T47D (cell line): Measurements from ENCODE around the gene POP4.
A peak's percentile ranks its signal among the peaks of the same experiment; 100 is the strongest.

Source experiments
- DNase-seq, 2 experiments: peaks; one replicate each; pipeline versions ENCODE4 v3.0.0 to v3.0.0-alpha.2; 2011 to 2012; ENCODE audit warnings: low read depth in 1 of 2, low spot score in 1 of 2
- JUND ChIP-seq: IDR thresholded peaks from 2 replicates; pipeline ENCODE4 v1.6.1; 2012; ENCODE audit warnings: low read depth
- in situ Hi-C: cut with HindIII; loops from 2 replicates; pipeline ENCODE4 v1.10.0; 2016; ENCODE audit warnings: low sequenced_read_pairs, low pct_unique_long_range_greater_than_20kb

POP4 gene

DNA sequence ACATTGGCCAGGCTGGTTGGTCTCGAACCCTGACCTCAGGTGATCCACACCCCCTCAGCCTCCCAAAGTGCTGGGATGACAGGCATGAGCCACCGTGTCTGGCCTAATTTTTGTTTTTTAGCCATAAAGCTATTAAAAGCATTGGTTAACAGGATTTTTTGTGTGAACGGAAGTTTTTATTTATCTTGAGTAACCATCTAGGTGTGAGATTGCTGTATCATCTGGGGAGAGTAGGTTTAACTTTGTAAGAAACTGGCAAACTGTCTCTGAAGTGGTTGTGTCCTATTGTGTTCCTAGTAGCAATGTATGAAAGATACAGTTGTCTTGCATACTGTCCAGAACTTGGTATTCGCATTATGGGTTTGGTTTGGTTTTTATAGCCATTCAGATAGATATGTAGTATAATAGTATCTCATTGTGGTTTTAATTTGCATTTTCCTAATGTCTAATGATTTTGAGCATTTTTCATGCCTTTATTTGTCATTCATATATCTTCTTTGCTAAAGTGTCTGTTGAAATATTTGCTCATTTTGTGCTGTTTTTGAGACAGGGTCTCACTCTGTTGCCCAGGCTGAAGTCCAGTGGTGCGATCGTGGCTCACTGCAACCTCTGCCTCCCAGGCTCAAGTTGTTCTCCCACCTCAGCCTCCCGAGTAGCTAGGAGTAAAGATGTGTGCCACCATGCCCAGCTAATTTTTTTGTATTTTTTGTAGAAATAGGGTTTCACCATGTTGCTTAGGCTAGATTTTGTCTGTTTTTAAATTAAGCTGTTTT lies 45.7 kb downstream of the POP4 start:
- in situ Hi-C loops = no loop called here
- TF ChIP-seq JUND = no peak
- DNase-seq = no peak

- TF ChIP-seq JUND = no peak
- DNase-seq = no peak
- in situ Hi-C loops = no loop called here
These were observed 47.3 kb downstream of the POP4 start for GRCh38 chr19:29653398-29653797.

- in situ Hi-C loops = no loop called here
- no peak for TF ChIP-seq JUND
These were observed 49.7 kb downstream of the POP4 start for GRCh38 chr19:29655648-29656335.

GRCh38 chr19:29658221-29658991 lies 52.3 kb downstream of the POP4 start:
- TF ChIP-seq JUND = no peak
- in situ Hi-C loops = no loop called here
- no peak for DNase-seq

More at GRCh38 chr19:29655648-29656335, 49.7 kb downstream of the POP4 start:
- no peak for DNase-seq

DNA sequence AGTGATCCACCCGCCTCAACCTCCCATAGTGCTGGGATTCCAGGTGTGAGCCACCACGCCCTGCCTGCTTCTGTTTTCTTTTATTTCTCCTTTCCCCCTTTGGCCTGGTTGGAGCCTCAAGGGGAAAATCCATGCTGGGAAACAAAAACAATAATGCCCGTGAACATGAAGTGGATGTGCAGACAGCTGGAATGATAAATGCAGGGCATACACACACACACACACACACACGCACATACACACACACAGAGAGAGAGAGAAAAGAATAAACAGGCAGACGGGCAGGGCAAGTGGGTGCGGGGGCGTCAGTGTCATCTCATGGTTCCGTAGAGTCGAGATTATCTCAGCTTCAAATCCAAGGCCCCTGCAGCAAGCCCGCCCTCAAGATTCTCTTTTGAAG lies 54.8 kb downstream of the POP4 start:
- no peak for TF ChIP-seq JUND
- in situ Hi-C loops = no loop called here
- DNase-seq = no peak

DNA sequence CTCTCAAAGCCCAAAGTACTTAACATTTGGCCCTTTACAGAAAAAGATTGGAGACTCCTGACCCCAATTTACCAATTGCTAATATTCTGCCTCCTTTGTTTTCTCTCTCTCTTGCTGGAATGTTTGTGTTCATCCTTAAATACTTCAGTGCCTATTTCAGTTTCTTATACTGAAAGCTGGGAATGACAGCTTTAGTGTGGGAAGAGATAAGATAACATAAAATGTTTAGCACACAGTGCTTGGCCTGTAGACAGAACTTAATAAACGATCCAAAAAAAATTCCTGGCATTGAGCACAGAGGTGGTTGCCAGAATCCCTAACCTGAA lies 56.2 kb downstream of the POP4 start:
- no peak for TF ChIP-seq JUND
- no peak for DNase-seq
- in situ Hi-C loops = no loop called here

DNA sequence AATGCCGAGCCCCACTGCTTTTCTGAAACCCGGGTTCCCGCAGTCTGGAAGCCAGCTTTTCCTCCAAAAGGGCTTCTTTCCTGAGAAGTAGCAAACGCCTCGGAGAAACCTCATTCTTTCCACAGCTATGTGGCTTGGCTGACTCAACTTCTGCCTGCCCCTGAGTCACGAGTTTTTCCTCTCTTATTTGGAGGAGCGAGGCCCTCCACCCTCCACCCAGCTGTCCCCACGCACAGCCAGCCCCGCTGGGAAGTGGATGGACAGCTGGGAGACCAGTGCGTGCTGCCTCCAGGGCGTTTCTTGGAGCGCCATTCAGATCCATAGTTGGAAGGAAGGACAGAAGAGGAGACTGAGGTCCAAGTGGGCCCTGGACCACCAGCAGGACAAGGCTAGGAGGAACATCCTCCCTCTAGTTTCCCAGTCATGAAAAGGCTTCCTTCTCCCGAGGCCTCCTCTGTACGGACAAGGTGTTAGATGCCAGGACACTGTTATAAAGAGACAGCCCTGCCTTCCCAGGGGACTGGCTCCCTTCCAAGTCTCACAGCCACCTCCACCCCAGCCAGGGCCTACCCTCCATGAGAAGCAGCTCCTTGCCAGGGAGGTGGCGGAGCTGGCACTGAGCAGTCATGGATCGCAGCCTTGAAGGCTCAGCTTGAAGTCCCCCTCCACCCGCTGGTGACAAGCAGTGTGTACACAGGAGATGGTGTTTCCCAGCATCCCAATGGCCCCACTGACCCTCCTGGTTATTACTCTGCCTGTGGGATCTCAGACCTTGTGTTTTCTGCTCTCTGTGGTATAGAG lies 56.7 kb downstream of the POP4 start:
- in situ Hi-C loops = no loop called here
- no peak for DNase-seq
- no peak for TF ChIP-seq JUND

DNA sequence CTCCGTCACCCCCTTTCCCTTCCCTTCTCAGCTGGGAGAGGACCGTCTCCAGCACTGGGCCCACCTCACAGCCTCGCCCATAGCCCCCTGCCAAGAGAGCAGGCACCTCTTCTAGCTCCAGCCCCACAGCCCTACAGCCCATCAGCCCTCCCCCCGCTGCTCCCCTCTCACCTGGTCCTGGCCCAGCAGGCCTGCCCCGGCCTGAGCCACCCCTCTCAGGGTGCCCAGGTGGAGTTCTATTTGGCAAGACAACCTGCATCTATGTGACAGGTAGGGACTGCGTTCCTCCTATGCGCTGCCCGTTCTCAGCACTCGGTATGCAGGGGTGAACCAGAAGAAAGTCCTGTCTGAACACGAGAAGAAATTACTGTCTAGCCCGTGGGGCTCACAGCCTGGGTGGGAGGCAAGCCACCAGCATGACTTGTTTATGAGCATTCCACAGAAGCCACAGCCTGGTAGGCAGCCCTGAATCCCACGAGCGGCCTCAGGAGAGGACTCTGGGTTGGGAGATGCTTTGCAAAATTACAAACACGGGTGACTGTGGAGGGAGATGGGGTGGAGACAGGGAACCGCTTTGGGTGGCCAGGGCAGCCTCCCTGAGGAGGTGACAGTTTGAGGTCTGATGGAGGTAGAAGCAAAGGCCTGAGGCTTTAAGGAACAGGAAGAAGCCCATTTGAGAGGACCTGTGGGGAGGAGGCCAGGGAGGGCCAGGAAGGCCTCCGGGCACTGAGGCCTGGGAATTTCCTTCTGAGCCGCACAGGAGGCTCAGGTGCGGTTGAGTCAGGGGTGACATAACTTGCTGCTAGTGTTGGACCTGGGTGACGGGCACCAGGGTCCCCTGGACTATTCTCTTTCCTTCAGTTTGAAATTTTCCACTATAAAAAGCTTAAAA lies 58.0 kb downstream of the POP4 start:
- TF ChIP-seq JUND = no peak
- in situ Hi-C loops = no loop called here
- peak in 1 of 2 experiments; percentile 73 for DNase-seq

GRCh38 chr19:29664753-29665214 lies 58.7 kb downstream of the POP4 start:
- in situ Hi-C loops = no loop called here
- DNase-seq = no peak
- TF ChIP-seq JUND = no peak

DNA sequence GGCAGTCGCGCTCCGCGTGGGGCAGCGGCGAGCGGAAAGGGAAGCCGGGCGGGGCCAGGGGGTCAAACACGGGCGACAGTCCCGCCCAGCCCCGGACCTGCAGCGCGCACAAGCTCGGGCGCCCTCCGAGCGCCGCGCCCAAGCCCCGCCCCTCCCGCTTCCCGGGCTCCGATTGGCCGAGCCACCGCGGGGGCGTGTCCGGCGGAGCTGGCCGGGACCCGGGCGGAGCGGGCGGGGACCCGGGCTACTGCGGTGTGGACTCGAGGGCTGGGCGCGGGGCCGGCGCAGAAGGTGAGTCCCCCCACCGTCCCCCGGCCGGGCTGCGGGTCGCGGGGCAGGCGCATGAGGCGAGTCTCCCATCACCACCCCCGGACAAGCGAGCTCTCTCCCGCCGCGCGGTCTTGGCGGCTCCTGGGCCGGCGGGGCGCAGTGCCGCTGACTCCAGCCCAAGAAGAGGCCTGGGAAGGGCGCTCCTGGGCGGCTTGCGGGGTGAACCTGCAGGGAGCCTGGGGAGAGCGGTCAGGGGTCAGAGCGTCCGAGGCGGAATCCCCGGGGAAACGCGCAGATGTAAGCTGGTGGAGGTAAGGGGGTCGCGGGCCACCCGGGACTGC lies 59.2 kb downstream of the POP4 start, which contains the start of gene PLEKHF1:
PLEKHF1 (plus strand) TSS at position 247 of the 611 bp plus-strand sequence. CDS start 8,379 bp downstream, outside the sequence.
- TF ChIP-seq JUND = no peak
- peak; percentile 72 to 86 for DNase-seq
- in situ Hi-C loops = no loop called here

DNA sequence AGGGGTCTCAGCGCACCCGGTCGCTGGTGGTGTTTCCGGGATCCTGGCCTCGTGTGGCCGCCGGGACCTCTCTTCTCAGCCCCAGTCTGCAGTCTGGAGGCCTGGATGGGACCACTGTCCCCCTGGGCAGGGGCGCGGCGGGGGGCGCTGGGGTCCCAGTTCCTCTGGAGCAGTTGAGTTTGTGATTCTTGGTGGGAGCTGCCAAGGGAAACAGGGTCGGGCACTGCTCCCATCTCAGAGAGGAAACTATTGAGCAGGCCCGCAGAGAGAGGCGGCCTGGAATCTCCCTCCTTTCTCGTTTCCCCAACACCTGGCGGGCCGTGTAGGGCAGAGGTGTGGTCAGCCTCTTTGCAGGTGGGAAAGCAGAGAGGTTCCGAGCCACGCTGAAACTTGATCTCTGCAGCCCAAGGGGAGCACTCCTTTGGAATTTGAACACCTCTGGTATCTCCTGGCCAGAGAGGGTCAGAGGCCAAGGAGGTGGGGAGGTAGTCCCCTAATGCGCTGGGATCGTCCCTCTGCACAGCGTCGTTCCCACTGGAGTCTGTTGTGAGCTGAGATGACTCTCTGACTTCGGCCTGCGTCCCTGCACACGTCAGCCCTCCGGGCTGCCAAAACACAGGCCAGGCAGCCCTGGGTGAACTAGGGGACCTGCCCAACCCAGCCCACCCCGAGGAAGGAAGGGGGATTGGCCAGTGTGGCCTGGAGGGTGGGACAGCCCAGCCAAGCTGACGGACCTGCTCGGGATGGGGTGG lies 59.9 kb downstream of the POP4 start:
- no peak for DNase-seq
- TF ChIP-seq JUND = no peak
- in situ Hi-C loops = no loop called here
